ENCODE measurements around the gene STK38L. TPM values are rescaled to one million over a fixed set of nuclear protein-coding genes. Genes with fewer than 3 reads are reported as not detected.

STK38L gene
- total RNA-seq, 2 donors from 2014 or later, result 33.2 to 78.3 TPM

DNA sequence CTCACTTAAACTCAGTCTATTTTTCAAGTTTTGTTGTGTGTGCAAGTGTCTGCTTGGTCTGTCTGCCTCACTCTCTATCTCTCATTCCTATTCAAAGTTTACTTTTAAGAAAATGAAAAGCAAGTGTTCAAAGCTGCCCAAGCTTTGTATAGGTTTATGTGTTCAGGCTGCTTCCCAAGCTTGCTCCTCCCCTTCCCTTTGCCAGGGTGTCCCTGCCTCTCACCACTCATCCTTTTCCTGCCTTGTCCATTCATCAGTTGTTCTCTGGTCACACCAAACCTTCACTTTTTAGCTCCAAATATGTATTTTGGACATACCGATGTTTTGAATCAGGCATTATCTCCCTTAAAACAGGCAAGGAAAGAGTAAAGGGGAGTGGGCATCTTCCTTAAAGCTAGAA, 41.3 kb downstream of the STK38L start:
- Histone ChIP-seq H3K27me3 (ENCODE audit: control insufficient read depth, insufficient read depth, low read length, poor library complexity, severe bottlenecking) (no peaks in the 10 kb centered on the region), H3K36me3 (ENCODE audit: control insufficient read depth, insufficient read depth, low read length) (no peaks in the 10 kb centered on the region), H3K9me3 (ENCODE audit: control insufficient read depth, low read length) (no peaks in the 10 kb centered on the region), H3K4me1 (ENCODE audit: control insufficient read depth, insufficient read depth, low read length) (peaks cover 3% of the 10 kb centered on the region), H3K27ac (ENCODE audit: low read depth, low read length) (no peak overlapping the region), H3K9ac (ENCODE audit: extremely low read depth, low read length, poor library complexity, severe bottlenecking) (no peak overlapping the region), H3K4me3 (ENCODE audit: low read length) (no peak overlapping the region)
- Mint-ChIP-seq H3K9me3 (no peaks in the 10 kb centered on the region), H3K36me3 (ENCODE audit: low read depth) (no peaks in the 10 kb centered on the region), H3K4me3 (no peak overlapping the region), H3K4me1 (peaks cover 20% of the 10 kb centered on the region), H3K27ac (no peak overlapping the region), H3K27me3 (ENCODE audit: insufficient read depth) (no peaks in the 10 kb centered on the region)
- DNase-seq, result no peak
- TF ChIP-seq, protein P1, sequence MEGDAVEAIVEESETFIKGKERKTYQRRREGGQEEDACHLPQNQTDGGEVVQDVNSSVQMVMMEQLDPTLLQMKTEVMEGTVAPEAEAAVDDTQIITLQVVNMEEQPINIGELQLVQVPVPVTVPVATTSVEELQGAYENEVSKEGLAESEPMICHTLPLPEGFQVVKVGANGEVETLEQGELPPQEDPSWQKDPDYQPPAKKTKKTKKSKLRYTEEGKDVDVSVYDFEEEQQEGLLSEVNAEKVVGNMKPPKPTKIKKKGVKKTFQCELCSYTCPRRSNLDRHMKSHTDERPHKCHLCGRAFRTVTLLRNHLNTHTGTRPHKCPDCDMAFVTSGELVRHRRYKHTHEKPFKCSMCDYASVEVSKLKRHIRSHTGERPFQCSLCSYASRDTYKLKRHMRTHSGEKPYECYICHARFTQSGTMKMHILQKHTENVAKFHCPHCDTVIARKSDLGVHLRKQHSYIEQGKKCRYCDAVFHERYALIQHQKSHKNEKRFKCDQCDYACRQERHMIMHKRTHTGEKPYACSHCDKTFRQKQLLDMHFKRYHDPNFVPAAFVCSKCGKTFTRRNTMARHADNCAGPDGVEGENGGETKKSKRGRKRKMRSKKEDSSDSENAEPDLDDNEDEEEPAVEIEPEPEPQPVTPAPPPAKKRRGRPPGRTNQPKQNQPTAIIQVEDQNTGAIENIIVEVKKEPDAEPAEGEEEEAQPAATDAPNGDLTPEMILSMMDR (conservative IDR thresholded peaks at IDR 0.05), result no peak
- WGBS, 2 experiments (ENCODE audit: insufficient coverage in 1 of 2, insufficient read length in 1 of 2), result 90 to 100% methylated on average over 1 of the region's 1 CpG

DNA sequence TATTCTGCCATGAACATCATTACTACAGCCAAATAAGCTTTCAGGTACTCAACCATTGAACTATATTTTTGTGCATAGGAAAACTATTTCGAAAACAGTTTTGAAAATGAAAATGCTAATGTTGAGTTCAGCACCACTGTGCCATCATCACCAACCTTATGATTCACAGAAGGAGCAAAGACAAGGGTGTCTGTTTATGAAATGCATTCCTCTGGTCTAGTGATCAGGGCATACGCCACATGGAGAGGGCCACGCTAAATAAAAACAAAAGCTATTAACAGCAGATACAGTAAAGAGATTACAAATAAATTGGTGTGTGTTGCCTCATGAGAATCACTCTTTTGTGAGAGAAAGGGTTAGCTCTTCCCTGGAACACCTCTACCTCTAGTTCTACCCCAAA, 45.3 kb downstream of the STK38L start:
- Histone ChIP-seq H3K4me1 (ENCODE audit: control insufficient read depth, insufficient read depth, low read length) (peaks cover 12% of the 10 kb centered on the region), H3K9me3 (ENCODE audit: control insufficient read depth, low read length) (no peaks in the 10 kb centered on the region)
- WGBS, 2 experiments (ENCODE audit: insufficient coverage in 1 of 2, insufficient read length in 1 of 2), result 100% methylated on average over 1 to 2 of the region's 3 CpGs

DNA sequence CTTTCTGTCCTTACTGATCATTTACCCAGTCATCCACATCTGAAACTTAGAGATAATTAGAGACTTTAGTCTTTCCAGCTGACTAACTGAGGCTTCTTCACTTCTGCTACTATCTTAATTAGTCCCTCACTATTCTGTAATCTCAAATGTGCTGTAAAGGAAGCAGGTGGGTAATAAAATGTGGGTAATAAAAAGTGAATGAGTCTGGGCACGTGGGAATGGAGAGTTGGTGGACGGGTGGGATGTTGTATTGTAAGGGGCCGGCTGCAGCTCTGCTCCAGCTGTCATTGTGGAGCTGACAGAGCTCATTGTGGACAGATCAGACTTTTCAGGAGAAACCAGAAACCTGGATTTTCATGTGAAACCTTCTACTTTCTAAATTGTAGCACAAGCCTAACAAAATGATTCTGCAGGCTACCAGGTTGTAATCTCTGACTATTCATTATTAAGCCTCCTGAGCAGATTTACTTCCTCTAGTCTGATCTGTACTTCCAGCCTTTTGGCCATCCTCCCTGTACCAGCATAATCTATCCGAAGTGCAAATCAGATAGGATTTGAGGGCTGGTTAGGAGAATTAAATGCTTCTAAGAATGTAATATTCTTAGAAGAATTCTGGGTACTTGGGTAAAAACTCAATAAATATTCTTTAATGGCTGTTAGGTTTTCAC, 46.5 kb downstream of the STK38L start:
- H3K36me3 ChIP-seq (ENCODE audit: control insufficient read depth, insufficient read depth, low read length), result no peaks in the 10 kb centered on the region
- no peaks in the 10 kb centered on the region for H3K9me3 ChIP-seq (ENCODE audit: control insufficient read depth, low read length)
- Mint-ChIP-seq H3K4me1 (peaks cover 39% of the 10 kb centered on the region), H3K27ac (peak overlapping the region; percentile 22), H3K9me3 (no peaks in the 10 kb centered on the region), H3K4me3 (no peak overlapping the region), H3K27me3 (ENCODE audit: insufficient read depth) (no peaks in the 10 kb centered on the region), H3K36me3 (ENCODE audit: low read depth) (no peaks in the 10 kb centered on the region)
- TF ChIP-seq, protein P1 (conservative IDR thresholded peaks at IDR 0.05), result no peak
- no peak overlapping the region for H3K9ac ChIP-seq (ENCODE audit: extremely low read depth, low read length, poor library complexity, severe bottlenecking)
- no peak overlapping the region for H3K4me3 ChIP-seq (ENCODE audit: low read length)
- H3K4me1 ChIP-seq (ENCODE audit: control insufficient read depth, insufficient read depth, low read length), result peaks cover 18% of the 10 kb centered on the region
- 56 to 84% methylated on average over 3 to 4 of the region's 4 CpGs for WGBS, 2 experiments (ENCODE audit: insufficient coverage in 1 of 2, insufficient read length in 1 of 2)
- no peak for DNase-seq
- H3K27me3 ChIP-seq (ENCODE audit: control insufficient read depth, insufficient read depth, low read length, poor library complexity, severe bottlenecking), result no peaks in the 10 kb centered on the region
- H3K27ac ChIP-seq (ENCODE audit: low read depth, low read length), result no peak overlapping the region

More for the DNA sequence above, 45.3 kb downstream of the STK38L start:
- Mint-ChIP-seq H3K4me1 (peaks cover 45% of the 10 kb centered on the region), H3K27ac (peak overlapping the region; percentile 3), H3K27me3 (ENCODE audit: insufficient read depth) (no peaks in the 10 kb centered on the region), H3K36me3 (ENCODE audit: low read depth) (no peaks in the 10 kb centered on the region), H3K9me3 (no peaks in the 10 kb centered on the region), H3K4me3 (no peak overlapping the region)
- TF ChIP-seq, protein P1 (conservative IDR thresholded peaks at IDR 0.05), result no peak
- H3K4me3 ChIP-seq (ENCODE audit: low read length), result no peak overlapping the region
- no peaks in the 10 kb centered on the region for H3K36me3 ChIP-seq (ENCODE audit: control insufficient read depth, insufficient read depth, low read length)
- H3K27me3 ChIP-seq (ENCODE audit: control insufficient read depth, insufficient read depth, low read length, poor library complexity, severe bottlenecking), result no peaks in the 10 kb centered on the region
- DNase-seq, result no peak
- no peak overlapping the region for H3K9ac ChIP-seq (ENCODE audit: extremely low read depth, low read length, poor library complexity, severe bottlenecking)
- H3K27ac ChIP-seq (ENCODE audit: low read depth, low read length), result no peak overlapping the region

All from endodermal cell (in vitro differentiated cells).